Right atrium auricular region (tissue), 2 donors: ENCODE results near the gene SEMA3A. TPM values are rescaled to one million over a fixed set of nuclear protein-coding genes. Genes with fewer than 3 reads are reported as not detected.

Experiments
- DNase-seq: peaks from one replicate; pipeline ENCODE4 v3.0.0-alpha.2; 2019; ENCODE audit warnings: low spot score
- H3K27ac ChIP-seq, 2 donors: fragments of 200-600 bp; sonication (generic); 1 replicate in 1 of 2; 2 replicates in 1 of 2; pipeline ENCODE4 v1.5.1; 2016 to 2019
- H3K27me3 ChIP-seq, 2 donors: fragments of 200-600 bp; sonication (generic); one replicate each; pipeline versions ENCODE4 v1.5.1 to v1.6.0; 2017 to 2019
- H3K36me3 ChIP-seq: fragments of 200-600 bp; sonication (generic); one replicate; pipeline ENCODE4 v1.5.1; 2016
- H3K4me1 ChIP-seq, 2 donors: fragments of 200-600 bp; sonication (generic); one replicate each; pipeline versions ENCODE4 v1.5.1 to v1.6.0; 2017 to 2019
- H3K4me3 ChIP-seq, 2 donors: fragments of 200-600 bp; sonication (generic); 1 replicate in 1 of 2; 2 replicates in 1 of 2; pipeline ENCODE4 v1.5.1; 2017 to 2019; ENCODE audit warnings: mild to moderate bottlenecking in 1 of 2, moderate library complexity in 1 of 2
- H3K9me3 ChIP-seq, 2 donors: fragments of 200-600 bp; sonication (generic); one replicate each; pipeline ENCODE4 v1.5.1; 2019
- CTCF ChIP-seq, 2 donors: fragments of 200-600 bp; sonication (generic); IDR thresholded peaks; one replicate each; pipeline ENCODE4 v1.5.1; 2019; ENCODE audit warnings: antibody characterized with exemption in 2 of 2
- total RNA-seq, 2 donors: library from RNA; depleted of rRNA; stranded (reverse); fragments of >200 nt; gene quantifications; one replicate each; pipeline ENCODE4 v1.1.0, GENCODE V29; 2016

Gene SEMA3A
- total RNA-seq, 2 donors from 2014 or later: 3.6 to 6.1 TPM

- no peak overlapping the region for H3K27ac ChIP-seq
- H3K36me3 ChIP-seq: no peaks in the 10 kb centered on the region
- no peak for TF ChIP-seq CTCF (IDR thresholded peaks at IDR 0.05)
- no peak overlapping the region for H3K4me3 ChIP-seq
- H3K9me3 ChIP-seq: no peaks in the 10 kb centered on the region
- H3K27me3 ChIP-seq: no peaks in the 10 kb centered on the region
- DNase-seq: no peak
- H3K4me1 ChIP-seq: no peaks in the 10 kb centered on the region
These were observed 56.2 kb downstream of the SEMA3A start for GRCh38 chr7:84138411-84138810.

- Histone ChIP-seq H3K4me1 (no peaks in the 10 kb centered on the region), H3K27me3 (no peaks in the 10 kb centered on the region), H3K27ac (no peak overlapping the region), H3K4me3 (no peak overlapping the region), H3K9me3 (no peaks in the 10 kb centered on the region), H3K36me3 (no peaks in the 10 kb centered on the region)
- no peak for DNase-seq
- no peak for TF ChIP-seq CTCF (IDR thresholded peaks at IDR 0.05)
These were observed 56.8 kb downstream of the SEMA3A start for GRCh38 chr7:84137812-84138211.

- DNase-seq: no peak
- H3K9me3 ChIP-seq: no peaks in the 10 kb centered on the region
- H3K27me3 ChIP-seq: no peaks in the 10 kb centered on the region
- no peak for TF ChIP-seq CTCF (IDR thresholded peaks at IDR 0.05)
- H3K4me3 ChIP-seq: no peak overlapping the region
- H3K4me1 ChIP-seq: no peaks in the 10 kb centered on the region
- no peak overlapping the region for H3K27ac ChIP-seq
- H3K36me3 ChIP-seq: no peaks in the 10 kb centered on the region
These were observed 57.8 kb downstream of the SEMA3A start for GRCh38 chr7:84136809-84137208.

GRCh38 chr7:84136336-84136735, 58.3 kb downstream of the SEMA3A start:
- no peaks in the 10 kb centered on the region for H3K27me3 ChIP-seq
- no peaks in the 10 kb centered on the region for H3K4me1 ChIP-seq
- no peaks in the 10 kb centered on the region for H3K9me3 ChIP-seq

GRCh38 chr7:84134169-84134568, 60.4 kb downstream of the SEMA3A start:
- Histone ChIP-seq H3K36me3 (no peaks in the 10 kb centered on the region), H3K9me3 (no peaks in the 10 kb centered on the region), H3K4me1 (no peaks in the 10 kb centered on the region), H3K27ac (no peak overlapping the region), H3K4me3 (no peak overlapping the region), H3K27me3 (no peaks in the 10 kb centered on the region)
- DNase-seq: no peak
- no peak for TF ChIP-seq CTCF (IDR thresholded peaks at IDR 0.05)

More at GRCh38 chr7:84136336-84136735, 58.3 kb downstream of the SEMA3A start:
- no peak for TF ChIP-seq CTCF (IDR thresholded peaks at IDR 0.05)
- H3K27ac ChIP-seq: no peak overlapping the region
- H3K4me3 ChIP-seq: no peak overlapping the region
- DNase-seq: no peak
- H3K36me3 ChIP-seq: no peaks in the 10 kb centered on the region

GRCh38 chr7:84125654-84126053, 68.9 kb downstream of the SEMA3A start:
- Histone ChIP-seq H3K36me3 (no peaks in the 10 kb centered on the region), H3K27me3 (no peaks in the 10 kb centered on the region), H3K4me1 (no peaks in the 10 kb centered on the region), H3K9me3 (no peaks in the 10 kb centered on the region), H3K4me3 (no peak overlapping the region), H3K27ac (no peak overlapping the region)
- no peak for DNase-seq
- no peak for TF ChIP-seq CTCF (IDR thresholded peaks at IDR 0.05)
